PC-3 (cell line): Measurements from ENCODE around the gene NFATC1.

Source experiments
- EZH2 ChIP-seq: fragments of 300-600 bp; sonication (generic); IDR thresholded peaks from one replicate; pipeline ENCODE4 v1.6.1; 2017; ENCODE audit warnings: antibody characterized with exemption, mild to moderate bottlenecking, low read length; ENCODE audit not compliant: unreplicated experiment
- EZH2phosphoT487 ChIP-seq: fragments of 300-600 bp; sonication (generic); IDR thresholded peaks from 2 replicates; pipeline ENCODE4 v1.6.1; 2018; ENCODE audit warnings: mild to moderate bottlenecking, antibody characterized with exemption, low read length, borderline replicate concordance
- TF ChIP-seq, protein P1 (sequence below): fragments of 300-600 bp; sonication (generic); conservative IDR thresholded peaks from 2 replicates; pipeline ENCODE4 v1.5.1; 2017; ENCODE audit warnings: antibody characterized with exemption, low read depth, mild to moderate bottlenecking, low read length

- TF ChIP-seq, protein P1, sequence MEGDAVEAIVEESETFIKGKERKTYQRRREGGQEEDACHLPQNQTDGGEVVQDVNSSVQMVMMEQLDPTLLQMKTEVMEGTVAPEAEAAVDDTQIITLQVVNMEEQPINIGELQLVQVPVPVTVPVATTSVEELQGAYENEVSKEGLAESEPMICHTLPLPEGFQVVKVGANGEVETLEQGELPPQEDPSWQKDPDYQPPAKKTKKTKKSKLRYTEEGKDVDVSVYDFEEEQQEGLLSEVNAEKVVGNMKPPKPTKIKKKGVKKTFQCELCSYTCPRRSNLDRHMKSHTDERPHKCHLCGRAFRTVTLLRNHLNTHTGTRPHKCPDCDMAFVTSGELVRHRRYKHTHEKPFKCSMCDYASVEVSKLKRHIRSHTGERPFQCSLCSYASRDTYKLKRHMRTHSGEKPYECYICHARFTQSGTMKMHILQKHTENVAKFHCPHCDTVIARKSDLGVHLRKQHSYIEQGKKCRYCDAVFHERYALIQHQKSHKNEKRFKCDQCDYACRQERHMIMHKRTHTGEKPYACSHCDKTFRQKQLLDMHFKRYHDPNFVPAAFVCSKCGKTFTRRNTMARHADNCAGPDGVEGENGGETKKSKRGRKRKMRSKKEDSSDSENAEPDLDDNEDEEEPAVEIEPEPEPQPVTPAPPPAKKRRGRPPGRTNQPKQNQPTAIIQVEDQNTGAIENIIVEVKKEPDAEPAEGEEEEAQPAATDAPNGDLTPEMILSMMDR: no peak
- no peak for TF ChIP-seq EZH2phosphoT487
- TF ChIP-seq EZH2: no peak
Measured at GRCh38 chr18:79575891-79576685, 180.4 kb downstream of the NFATC1 start.
